A673 (cell line): ENCODE measurements around the gene ZNF664.

ENCODE experiments used
- CTCF ChIP-seq: fragments of 300-800, 200-600 bp; sonication (generic); conservative IDR thresholded peaks from 2 replicates; pipeline ENCODE4 v1.5.1; 2017; ENCODE audit warnings: low read depth, mild to moderate bottlenecking, antibody characterized with exemption, low read length, moderate library complexity, mixed read lengths
- EZH2 ChIP-seq: fragments of 200-600 bp; sonication (generic); IDR thresholded peaks from 2 replicates; pipeline ENCODE4 v1.6.1; 2017; ENCODE audit warnings: borderline replicate concordance, low read depth, mild to moderate bottlenecking, mixed read lengths, antibody characterized with exemption, low read length; ENCODE audit not compliant: poor library complexity, severe bottlenecking

GRCh38 chr12:124002654-124003053 is 29.6 kb downstream of the ZNF664 start:
- TF ChIP-seq CTCF (no peak), EZH2 (no peak)
